HG03571 (cell line): Measurements from ENCODE around the gene SCARB1.

Source experiments
- ATAC-seq: cut with Tn5 transposase; IDR thresholded peaks from one replicate; pipeline ENCODE4 v1.9.1; 2021; ENCODE audit not compliant: unreplicated experiment

The SCARB1 gene

GRCh38 chr12:124734224-124734788, 129.4 kb downstream of the SCARB1 start:
- no peak for ATAC-seq

DNA sequence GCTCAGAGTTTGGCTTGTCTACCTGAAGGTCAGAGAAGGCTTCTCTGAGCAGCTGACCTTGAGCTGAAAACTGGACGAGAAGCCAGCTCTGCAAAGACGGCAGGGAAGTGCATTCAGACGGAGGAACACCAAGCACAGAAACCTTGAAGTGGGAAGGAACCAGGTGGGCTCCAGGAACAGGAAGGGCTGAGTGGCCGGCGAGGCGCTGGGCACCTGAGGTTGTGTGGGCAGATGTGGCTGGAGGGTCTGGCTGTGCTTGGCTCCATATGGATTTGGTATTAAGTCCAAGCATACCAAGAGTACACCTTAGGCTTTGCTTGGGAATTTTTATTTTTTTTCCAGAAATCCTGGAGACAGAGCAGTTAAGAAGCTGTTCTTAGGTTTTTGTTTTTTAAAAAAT, 130.6 kb downstream of the SCARB1 start:
- no peak for ATAC-seq

- no peak for ATAC-seq
Measured at GRCh38 chr12:124732275-124733075, 131.2 kb downstream of the SCARB1 start.

GRCh38 chr12:124731869-124732268, 131.8 kb downstream of the SCARB1 start:
- ATAC-seq = no peak

DNA sequence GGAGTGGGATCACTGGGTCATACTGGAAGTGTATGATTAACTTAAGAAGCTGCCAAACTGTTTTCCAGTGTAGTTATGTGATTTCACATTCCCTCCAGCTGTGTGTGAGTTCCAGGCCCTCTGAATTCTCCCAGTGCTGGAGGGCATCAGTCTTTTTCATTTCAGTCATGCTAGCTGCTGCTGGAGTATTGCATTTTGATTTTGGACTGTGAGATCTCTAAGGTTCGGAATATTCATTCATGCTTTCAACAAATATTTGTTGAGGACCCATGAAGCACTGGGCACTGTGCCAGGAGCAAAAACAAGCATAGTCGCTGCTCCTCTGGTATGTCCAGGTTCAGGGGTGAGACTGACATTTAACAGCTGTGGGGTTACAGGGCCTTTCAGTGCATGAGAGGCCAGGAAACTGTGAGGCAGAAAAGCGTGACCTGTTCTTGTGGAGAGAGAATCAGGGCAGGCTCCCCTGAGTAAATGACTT, 133.2 kb downstream of the SCARB1 start:
- no peak for ATAC-seq

- no peak for ATAC-seq
Measured at GRCh38 chr12:124727922-124728321, 135.7 kb downstream of the SCARB1 start.

DNA sequence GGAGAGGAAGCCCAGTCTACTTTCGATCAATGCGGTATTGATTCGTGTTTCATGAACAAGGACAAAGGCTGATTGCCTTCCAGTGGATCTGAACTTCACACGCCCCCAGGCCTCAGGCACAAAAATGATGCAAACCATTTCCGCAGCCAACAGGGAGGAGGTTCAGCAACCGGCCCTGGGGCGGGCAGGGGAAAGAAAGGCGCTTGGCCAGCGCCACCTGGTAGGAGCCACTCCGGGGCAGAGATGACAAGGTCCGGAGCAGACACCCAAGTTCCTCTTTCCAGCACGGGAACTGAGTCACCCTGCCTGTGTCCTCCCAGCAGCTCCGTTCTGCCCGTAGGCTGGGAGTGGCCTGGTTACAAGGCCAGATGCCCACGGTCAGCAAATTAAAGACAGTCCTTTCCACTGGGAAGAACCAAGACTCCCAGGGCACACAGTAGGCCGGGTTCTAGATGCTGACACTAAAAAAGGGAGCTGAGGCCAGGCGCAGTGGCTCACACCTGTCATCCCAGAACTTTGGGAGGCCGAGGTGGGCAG, 136.3 kb downstream of the SCARB1 start:
- no peak for ATAC-seq
